Fibroblast of the aortic adventitia (primary cell): ENCODE measurements around the gene TLE4. TPM values are rescaled to one million over a fixed set of nuclear protein-coding genes. Genes with fewer than 3 reads are reported as not detected.
"Not testable (repeated sequence)": the region's sequence is repeated elsewhere in the genome, so short reads cannot be mapped to it uniquely, and the experiment has no call there.

ENCODE experiments used
- DNase-seq: peaks from one replicate; pipeline ENCODE4 v3.0.0-alpha.2; 2010; ENCODE audit warnings: low read depth
- H3K4me3 ChIP-seq: 2 replicates; pipeline ENCODE4 v1.5.1; 2011; ENCODE audit warnings: low read depth, mild to moderate bottlenecking, control low read depth, low read length, moderate library complexity
- total RNA-seq: library from RNA; depleted of rRNA; stranded (reverse); fragments of >200 nt; gene quantifications from 2 replicates; pipeline ENCODE4 v1.2.3, GENCODE V29; 2012; ENCODE audit warnings: low replicate concordance
- TF ChIP-seq, protein P1 (sequence below): IDR thresholded peaks from 2 replicates; pipeline ENCODE4 v1.5.1; 2011; ENCODE audit warnings: mild to moderate bottlenecking, low read length, control low read depth, inconsistent platforms; ENCODE audit not compliant: insufficient read depth

The TLE4 gene
- total RNA-seq, 1 donor: 14.7 TPM

DNA sequence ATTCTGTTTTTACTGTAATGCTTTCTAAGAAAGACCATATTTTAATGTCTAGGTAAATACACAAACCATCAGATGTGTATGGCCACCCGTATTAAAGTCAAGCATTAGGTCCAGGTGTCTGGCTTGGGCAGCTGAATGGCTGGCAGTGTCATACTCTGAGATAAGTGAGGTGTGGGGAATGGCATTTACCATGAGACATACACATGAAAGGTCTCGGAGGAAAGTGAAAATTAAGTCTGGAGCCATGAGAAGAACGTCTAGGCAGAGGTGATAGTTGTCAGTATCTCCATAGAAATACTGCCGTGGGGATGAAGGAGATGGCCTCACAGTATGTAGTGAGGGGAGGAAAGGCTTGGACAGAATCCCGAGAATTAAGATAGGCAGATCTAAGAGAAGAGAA is 164.3 kb downstream of the TLE4 start:
- H3K4me3 ChIP-seq: no peak overlapping the region
- TF ChIP-seq, protein P1, sequence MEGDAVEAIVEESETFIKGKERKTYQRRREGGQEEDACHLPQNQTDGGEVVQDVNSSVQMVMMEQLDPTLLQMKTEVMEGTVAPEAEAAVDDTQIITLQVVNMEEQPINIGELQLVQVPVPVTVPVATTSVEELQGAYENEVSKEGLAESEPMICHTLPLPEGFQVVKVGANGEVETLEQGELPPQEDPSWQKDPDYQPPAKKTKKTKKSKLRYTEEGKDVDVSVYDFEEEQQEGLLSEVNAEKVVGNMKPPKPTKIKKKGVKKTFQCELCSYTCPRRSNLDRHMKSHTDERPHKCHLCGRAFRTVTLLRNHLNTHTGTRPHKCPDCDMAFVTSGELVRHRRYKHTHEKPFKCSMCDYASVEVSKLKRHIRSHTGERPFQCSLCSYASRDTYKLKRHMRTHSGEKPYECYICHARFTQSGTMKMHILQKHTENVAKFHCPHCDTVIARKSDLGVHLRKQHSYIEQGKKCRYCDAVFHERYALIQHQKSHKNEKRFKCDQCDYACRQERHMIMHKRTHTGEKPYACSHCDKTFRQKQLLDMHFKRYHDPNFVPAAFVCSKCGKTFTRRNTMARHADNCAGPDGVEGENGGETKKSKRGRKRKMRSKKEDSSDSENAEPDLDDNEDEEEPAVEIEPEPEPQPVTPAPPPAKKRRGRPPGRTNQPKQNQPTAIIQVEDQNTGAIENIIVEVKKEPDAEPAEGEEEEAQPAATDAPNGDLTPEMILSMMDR: no peak
- DNase-seq: no peak

GRCh38 chr9:79741381-79741780 is 169.6 kb downstream of the TLE4 start:
- TF ChIP-seq, protein P1: no peak
- DNase-seq: no peak
- H3K4me3 ChIP-seq: no peak overlapping the region

GRCh38 chr9:79742110-79742721 is 170.5 kb downstream of the TLE4 start:
- DNase-seq: no peak
- no peak overlapping the region for H3K4me3 ChIP-seq
- TF ChIP-seq, protein P1: no peak

GRCh38 chr9:79744521-79744920 is 172.8 kb downstream of the TLE4 start:
- TF ChIP-seq, protein P1: no peak
- no peak for DNase-seq
- no peak overlapping the region for H3K4me3 ChIP-seq

GRCh38 chr9:79745752-79746336 is 174.1 kb downstream of the TLE4 start:
- TF ChIP-seq, protein P1: no peak
- DNase-seq: no peak
- no peak overlapping the region for H3K4me3 ChIP-seq

DNA sequence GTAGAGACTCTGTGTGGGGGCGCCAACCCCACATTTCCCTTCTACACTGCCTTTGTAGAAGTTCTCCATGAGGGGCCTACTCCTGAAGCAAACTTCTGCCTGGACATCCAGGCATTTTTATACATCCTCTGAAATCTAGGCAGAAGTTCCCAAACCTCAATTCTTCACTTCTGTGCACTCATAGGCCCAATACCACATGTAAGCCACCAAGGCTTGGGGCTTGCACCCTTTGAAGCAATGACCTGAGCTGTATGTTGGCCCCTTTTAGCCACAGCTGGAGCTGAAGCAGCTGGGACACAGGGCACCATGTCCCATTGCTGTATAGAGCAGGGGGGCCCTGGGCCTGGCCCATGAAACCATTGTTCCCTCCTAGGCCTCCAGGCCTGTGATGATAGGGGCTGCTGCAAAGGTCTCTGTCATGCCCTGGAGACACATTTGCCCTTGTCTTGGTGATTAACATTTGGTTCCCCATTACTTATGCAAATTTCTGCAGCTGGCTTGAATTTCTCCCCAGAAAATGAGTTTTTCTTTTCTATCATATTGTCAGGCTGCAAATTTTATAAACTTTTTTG is 180.2 kb downstream of the TLE4 start:
- not testable (repeated sequence) for DNase-seq, H3K4me3 ChIP-seq

GRCh38 chr9:79756414-79756813 is 184.6 kb downstream of the TLE4 start:
- no peak for DNase-seq
- TF ChIP-seq, protein P1: no peak
- H3K4me3 ChIP-seq: no peak overlapping the region
